ENCODE data around the gene ARHGEF12.
A peak's percentile ranks its signal among the peaks of the same experiment; 100 is the strongest.

The ARHGEF12 gene

DNA sequence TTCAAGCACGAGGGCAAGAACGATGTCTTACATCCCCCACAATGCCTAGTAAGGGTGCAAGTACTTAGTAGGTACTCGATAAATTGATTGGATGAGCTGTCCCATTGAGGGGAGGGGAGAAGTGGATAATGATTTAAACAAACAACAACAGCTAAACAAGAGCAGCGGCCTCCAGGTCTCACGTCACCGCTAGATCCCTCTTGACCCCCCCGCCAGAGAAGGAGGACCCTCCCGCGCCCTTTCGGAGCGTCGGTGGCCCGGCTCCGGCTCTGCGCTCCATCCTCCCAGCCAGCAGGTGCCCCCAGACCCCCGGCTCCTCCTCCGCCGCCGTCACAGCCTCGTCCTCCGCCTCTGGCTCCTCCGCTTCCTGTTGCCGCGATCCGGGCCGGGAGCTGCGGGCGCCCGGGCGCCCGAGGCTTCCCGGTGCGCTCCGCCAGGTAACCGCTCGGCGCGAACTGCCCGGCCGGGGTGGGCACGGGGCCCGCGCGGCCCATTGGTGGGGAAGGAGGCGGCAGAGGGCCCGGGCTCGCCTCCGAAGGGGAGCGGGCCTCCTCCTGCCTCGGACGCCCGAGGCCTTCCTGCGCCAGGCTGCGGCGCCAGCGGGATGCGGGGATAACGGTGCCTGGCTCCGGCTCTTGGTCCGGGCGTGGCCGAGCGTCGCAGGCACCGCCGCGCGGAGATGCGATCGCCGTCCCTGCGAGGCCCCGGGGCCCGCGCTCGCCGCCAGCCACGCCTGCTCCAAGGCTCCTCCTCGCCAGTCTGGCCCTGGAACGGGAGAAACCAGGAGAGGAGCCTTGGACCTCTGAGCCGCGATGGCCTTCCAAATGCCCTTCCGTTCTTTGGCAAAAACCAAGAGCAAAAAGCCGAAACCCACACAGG lies 11.0 kb upstream of the ARHGEF12 start, which contains the start of gene TLCD5:
TSS of gene TLCD5 (plus strand) at position 368 of the 879 bp plus-strand sequence. CDS start 2,143 bp downstream, outside the sequence.
- no peak for DNase-seq

DNA sequence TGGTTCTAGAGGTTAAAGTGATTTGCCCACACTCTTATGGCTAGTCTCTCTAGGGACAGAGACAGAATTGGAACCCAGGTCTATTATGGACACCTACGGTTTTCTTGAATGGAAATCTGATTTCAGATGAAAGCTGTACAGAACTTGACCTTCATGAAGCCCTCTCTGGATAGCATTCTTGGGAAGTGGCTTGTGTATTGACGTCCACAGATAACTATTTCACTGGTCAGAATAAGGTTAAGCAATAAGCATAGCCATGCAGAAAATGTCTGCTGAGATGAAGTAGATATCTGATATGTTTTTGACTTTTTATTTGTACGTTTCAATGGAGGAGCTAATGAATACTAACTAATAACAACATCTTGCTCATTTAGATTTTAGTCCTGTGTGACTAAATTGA lies 10.0 kb upstream of the ARHGEF12 start:
- no peak for DNase-seq

DNA sequence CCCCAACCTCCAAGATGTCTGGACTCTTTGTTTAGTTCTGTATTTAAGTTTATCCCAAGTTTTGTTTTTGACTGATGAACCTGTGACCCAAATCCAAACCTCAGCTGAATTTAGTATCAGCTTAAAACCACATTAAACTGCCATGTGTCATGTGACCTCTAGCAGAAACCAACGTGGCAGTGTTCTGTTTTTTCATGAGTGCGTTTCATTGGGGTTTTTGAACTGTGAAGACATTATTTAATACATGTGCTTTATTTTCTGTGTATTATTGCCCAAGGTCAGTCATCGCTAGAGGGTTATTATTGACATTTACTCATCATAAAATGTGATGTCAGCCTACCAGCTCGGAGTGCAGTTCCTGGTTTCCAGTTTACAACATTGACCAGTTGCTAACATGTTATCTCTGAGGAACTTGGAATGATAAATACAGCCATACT lies 9.3 kb upstream of the ARHGEF12 start:
- no peak for DNase-seq

DNA sequence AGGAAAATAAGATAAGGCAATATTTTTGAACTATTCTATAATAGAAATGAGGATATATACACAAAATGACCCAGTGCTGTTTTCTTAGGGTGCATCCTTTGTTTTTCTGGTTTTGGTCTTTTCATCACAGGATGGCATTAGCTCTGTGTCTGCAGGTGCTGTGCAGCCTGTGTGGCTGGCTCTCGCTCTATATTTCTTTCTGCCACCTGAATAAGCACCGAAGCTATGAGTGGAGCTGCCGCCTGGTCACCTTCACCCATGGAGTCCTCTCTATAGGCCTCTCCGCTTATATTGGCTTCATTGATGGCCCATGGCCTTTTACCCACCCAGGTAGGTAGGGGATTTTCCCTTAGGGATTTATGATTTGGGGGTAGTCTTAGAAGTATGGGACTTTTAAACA lies 8.9 kb upstream of the ARHGEF12 start:
- DNase-seq: no peak

DNA sequence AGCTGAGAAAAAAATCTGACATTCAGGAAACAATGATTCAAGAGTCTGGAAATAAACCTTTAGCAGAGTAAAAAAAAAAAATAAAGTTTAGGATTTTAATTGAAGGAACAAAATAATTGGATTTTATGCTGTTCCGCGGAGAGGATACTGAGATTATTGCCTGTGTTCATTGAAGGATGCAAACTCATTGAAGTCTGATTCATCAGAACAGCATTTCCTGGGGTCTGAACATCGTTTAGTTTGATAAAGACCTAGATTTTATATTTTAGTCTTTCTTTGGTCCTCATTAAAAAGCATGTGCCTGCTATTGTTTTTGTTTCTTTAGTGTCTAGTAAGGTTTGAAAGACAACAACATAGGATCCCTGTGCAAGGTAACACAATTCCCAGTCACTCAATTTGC lies 6.7 kb upstream of the ARHGEF12 start:
- no peak for DNase-seq

DNA sequence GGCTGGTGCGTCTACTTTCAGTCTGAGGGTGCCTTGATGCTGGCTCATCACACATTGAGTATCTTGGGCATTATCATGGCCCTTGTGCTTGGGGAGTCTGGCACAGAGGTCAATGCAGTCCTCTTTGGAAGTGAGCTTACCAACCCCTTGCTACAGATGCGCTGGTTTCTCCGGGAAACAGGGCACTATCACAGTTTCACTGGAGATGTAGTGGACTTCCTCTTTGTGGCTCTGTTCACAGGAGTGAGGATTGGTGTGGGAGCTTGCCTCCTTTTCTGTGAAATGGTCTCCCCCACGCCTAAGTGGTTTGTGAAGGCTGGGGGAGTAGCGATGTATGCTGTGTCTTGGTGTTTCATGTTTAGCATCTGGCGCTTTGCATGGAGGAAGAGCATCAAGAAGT lies 6.2 kb upstream of the ARHGEF12 start:
- no peak for DNase-seq

DNA sequence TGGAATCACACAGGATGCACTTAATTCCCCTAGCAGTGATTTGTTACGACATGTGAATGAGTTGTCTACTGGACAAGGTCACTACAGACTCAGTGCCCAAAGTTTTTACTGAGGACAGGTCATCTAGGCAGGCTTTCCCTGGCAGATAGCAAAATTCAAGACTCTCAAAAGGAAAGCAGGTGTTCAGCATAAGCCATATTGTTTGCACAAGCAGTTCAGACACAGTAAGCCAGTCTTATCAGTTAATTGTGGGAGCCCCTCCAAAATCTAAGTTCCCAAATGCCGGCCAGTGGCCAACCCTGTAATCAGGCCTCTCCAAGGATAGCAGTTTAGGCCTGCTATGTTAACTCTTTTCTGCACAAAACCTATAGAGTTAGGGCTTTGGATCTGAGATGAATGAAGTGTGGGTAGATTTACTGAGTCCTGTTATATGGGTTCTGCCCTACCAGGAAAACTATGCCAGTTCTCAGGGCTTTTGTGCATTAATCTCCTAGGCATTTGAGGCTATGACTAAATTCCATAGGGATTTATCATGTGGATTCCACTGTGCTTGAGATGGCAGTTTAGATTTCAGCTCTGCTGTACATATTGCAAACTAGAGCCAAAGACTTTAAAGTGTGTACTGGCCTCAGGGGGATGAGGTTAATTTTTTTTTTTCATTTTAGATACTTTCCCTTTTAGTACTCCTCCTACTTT lies 4.8 kb upstream of the ARHGEF12 start:
- no peak for DNase-seq

DNA sequence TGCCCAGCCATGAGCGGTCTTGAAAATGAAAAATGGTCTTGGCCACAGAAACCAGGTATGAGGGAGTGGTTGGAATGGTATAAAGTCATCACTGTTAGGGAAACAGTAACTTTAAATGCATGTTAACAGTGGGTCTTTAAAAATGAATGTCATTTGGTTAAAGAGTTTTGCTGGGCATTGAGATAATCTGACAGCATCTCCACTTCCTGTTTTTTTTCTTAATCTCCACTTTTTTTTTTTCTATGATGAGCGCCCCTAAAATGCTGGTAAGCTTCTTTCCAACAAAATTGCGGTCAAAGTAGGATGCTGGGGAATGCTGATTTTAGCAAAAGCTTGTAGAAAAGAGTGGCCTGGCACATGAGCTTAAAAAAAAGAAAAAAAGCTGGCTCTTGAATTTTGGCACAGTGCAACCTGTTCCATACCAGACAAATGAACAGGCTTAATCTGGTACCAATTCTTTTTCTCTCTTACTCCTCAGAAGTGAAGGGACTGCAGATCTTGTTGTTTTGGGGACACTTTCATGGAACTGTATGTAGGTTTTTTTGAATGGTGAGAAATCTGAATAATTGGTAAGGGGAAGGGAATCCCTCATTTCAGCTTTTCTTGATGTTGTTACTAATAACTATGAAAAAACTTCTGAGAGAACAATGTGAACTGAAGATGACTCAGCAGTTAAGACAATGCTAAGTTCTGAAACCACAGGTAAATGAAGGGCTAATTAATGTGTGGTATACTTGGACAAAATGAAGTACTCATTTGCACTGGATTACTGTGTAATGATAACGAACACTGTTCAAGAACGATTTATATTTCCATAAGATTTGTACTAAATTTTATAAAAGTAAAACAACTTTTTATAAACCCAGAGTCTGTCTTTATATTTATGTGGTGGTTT lies 3.1 kb upstream of the ARHGEF12 start:
- DNase-seq: no peak

DNA sequence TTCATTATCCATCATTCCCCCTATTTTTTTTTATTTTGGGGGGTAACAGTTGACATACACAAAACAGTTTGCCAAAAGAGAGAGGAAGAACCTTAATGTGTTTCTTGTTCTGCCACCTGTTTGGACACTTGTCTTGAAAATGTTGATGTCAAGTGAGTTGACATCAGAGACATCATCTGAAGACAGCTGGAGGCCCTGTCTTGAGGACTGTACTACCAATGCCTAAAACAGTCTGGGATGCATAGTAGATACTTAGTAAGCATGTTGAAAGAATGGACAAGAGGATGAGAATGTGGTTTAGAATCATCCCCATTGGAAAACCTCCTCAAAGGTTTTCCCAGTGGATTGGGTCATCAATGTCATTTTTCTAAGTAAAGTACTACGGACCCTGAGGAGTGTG lies 2.4 kb upstream of the ARHGEF12 start:
- DNase-seq: no peak

DNA sequence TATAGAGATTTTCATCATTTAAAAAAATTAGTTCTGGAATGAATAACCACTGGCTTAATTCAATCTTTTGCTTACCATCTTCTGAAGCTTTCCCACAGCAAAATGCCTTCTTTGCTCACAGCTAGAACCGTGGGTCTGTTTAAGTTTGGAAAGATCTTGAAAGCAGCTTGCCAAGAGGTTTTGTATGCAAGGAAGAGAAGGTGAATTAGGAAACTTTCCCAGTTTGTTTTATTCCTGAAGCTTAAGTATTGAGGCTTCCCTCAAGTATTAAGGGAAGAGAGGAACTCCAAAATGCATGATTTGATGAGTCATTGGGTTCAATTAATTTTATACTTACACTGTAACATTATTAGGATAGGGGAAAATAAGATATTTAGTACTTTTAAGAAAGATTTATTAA lies 1.9 kb upstream of the ARHGEF12 start:
- DNase-seq: no peak

DNA sequence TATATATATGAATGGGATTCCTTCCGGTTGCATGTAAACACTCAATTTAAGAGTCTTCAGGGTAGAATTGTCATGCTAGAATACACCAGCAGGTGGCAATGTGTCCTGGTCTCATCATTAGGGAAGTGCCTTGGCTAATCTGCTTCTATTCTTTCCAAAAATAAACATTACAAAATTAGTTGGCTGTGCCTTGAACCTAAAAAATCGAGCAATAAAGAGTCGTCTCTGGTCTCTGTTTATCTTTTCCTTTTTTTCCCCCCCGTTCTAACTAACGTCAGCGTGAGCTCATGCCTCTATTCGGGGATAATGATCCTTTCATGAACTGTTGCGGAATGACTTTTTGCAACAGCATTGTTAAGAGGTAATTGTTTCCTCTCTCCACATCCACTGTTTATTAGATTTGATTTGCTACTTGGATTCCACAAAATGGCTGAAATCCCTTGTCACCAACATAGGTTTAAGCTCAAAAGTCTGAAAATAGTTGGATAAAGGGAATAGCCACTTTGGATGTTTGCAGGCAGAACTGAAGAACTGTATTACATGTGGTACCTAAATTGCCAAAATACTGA lies 1.2 kb upstream of the ARHGEF12 start:
- DNase-seq: peak; percentile 20

DNA sequence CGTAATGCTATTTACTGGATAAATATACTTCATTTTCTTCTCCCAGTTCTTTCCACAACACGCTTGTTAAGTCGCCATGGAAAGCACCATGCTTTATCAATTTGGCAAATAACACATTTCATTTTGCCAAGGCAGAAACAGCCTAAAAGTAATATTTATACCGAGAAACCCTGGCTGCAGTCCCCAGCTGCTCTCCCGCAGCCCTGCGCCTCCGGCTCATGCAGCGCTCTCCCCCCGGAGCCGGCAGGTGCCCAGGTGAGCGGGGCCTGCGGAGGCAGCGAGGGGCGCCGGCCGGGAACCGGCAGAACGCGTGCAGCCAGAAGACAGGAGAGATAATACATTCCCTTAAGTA lies 681 bp upstream of the ARHGEF12 start:
- no peak for DNase-seq

DNA sequence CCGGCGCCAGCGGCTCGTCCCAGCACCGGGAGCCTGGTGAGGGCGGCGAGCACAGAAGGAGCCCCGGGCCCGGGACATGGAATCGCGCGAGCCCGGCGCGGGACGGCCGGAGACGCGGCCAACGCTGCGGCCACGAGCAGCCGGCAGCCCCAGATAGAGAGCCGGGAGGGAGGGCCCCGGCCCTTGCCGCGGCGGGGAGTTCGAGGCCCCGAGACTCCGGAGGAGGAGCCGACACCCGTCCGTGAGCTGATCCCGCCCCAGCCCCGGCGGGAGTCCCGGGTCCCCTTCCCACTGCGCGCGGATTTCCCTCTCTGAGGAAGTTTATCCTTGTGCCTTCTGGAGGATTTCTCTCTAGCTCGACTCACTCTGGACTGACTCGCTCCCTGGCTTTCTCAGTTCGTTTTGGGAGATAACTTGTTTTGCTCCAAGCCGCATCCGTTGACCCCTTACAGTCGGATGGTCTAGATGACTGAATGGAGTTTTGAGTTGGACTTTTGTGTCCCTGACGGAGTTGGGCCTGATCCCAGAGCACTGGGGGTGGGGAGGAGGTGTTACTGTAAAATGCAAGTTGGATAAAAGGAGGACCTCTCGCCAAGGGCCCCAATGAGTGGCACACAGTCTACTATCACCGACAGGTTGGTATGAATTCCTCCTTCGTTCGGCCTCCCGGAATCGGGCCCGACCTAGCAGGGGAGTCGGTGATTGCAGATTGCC lies 585 bp downstream of the ARHGEF12 start:
- peak; percentile 61 for DNase-seq

DNA sequence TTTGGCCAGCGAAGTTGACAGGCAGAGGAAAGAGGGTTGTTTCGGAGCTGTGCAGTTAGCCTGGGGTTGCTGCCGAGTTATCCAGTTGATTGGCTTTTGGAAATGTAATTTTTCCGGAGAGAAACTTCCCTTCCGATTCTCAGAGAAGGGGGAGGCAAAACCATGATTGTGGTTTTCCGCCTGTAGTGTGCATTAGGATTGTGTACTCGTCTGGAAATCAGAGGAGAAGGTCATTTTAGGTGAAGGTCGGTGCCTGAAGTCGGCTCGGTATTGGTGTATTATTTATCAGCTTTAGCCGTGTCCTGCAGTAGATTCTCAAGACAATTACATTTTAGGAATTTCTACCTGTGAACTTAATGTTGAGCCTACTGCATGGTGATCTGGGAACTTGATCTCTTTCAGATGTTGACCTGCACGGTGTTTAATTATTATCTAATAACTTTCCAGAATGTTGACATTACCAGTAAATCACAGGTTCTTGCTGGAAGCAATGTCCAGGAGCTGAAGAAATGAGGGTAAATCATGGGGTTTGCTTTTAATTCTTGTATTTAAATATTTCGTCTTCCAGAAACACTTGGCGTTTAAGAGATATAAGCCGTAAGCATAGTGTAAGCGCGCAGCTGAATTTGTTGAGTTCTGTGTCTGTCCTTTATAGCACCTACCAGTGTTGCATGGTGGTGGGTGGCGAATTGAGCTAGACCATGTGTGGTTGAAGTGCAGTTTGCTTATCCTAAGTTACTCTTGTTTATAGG lies 1.3 kb downstream of the ARHGEF12 start:
- DNase-seq: no peak

DNA sequence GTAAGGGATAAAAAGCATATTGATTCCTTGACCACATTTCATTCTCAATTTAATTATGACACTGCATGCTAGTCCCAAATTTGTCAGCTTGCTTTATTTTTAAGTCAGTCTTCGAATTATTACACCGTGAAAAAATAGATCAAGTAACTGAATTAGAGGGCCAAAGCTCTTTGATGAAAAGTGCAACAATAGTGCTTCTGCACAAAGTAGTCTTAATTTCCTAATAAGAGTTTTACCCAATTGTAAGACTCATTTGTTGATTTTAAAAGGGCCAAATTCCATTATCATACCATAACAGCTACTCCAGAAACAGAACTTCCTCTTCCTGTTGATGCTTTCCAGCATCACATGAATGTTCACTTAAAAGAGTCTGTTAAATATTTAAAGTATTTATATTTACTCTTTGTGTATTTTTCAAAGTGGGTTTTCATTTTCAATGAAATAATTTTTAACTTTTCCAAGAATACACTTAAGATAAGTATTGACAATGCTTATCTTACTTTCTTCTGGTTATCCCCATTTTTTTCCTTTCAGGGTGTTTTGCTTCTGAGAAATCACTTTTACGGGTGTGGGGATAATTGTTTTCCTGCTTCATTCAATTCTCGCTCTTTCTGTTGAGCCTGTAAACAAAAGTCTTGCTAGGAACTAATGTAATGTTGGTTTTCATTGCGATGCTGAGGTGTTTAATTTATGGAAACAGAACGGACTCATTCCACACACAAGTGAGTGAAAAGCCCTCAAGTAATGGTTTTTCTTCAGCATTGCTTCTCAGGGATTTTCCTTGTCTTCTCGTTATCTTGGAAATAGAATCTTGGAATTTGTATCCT lies 2.1 kb downstream of the ARHGEF12 start:
- DNase-seq: no peak

DNA sequence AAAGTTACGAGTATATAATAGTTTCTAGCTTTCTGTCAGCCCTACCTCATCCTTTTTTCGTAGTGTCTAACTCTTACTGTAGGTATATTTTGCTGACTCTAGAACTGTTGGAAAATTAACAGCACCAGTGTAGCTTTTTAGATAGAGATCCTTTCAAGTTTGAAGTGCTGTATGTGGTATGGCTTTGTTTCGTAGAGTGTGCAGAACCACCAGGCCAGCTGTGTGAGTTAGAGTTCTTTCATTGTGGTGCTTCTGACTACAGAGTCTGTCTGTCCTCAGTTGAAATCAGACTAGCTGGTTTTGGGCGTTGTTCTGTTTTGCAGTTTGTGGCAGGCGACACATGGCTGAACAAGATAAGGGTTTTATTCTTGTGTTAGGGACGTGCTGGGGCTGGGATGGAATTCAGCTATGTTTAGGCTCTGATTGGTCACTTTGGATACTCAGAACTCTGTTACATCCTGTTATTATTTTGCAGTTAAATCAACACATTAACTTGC lies 3.2 kb downstream of the ARHGEF12 start:
- DNase-seq: no peak

DNA sequence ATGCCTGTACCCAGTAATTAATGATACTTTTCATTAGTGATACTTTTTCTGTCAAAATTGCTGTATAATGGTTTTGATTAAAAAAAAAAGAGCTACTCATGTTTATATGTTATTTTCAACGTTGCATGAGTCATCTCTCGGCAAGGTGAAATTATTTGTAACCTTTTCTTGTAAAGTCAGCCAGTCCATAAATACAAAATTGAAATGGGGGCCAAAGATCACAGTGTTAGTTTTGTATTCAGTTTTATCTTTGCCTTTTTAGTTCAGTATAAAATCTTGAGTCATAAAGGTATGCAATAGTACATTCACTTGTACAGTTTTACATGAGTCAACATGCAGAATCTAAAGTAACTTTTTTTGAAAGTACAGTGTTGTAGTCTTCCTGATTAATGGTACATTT lies 4.3 kb downstream of the ARHGEF12 start:
- no peak for DNase-seq

DNA sequence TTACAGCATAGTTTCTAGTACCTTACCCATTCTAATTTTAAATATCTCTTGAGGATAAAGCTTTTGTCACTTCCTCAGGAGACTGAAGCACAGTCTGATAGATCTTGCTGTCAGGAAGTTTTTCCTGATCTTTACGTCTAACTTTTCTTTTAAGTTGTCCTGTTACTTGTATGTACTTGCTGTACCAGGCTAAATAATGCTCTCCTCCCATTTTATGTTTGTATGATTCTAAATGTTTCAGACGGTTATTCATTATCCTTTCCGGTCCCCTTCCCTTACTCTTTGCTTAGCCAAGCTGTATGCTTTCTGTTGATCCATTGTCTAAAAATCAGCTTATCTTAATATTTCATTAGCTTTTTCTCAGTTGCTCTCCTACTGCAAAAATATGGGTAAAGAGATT lies 6.0 kb downstream of the ARHGEF12 start:
- DNase-seq: no peak

DNA sequence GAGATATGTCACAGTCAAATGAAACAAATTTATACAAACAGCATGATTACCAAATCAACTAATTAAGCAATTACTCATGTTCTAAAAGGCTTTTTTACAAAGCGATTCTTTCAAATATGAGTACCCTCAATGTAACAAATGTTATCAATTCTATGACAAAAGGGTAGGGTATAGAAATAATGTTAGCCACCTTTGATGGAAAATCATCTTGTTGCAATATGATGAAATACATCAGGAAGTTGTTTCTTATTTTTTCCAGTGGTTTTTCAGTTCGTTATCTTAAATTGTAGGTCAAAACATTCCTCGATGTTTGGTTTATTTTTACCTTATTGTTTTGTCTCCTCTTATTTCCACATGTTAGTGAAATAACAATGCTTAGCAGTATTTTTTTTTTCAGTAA lies 6.5 kb downstream of the ARHGEF12 start:
- no peak for DNase-seq

DNA sequence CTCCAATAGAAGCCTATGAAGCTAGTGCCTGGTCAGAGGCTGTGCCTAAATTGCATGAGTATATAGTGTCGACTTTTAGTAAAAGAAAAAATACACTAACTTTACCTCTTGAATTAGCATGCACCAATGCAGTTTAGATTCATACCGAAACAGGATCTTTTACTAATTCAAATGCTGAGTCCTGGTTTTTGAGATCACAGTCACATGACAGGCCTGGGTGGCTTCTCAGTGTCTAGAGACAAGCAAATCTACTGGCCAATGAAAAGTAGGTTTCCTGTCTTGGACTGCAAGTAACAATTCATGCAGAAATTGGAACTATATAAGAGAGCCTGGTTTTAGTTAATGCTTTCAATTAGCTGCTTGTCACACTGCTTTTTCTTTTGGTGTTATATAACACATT lies 7.2 kb downstream of the ARHGEF12 start:
- DNase-seq: no peak

Data from T1000 (cell line).